B cell (primary cell): ENCODE measurements around the gene XAF1. TPM values are rescaled to one million over a fixed set of nuclear protein-coding genes. Genes with fewer than 3 reads are reported as not detected.
A peak's percentile ranks its signal among the peaks of the same experiment; 100 is the strongest.

Experiments used
- ATAC-seq: fragments of 200-7000 bp; cut with Tn5 transposase; one replicate; pipeline ENCODE4 v1.10.0; 2021; ENCODE audit warnings: low read depth, mild to moderate bottlenecking, moderate number of reproducible peaks, moderate library complexity
- CTCF ChIA-PET: fragments of 350-600 bp; sonication (Branson Sonifier 250); formaldehyde crosslinking; loops from one replicate; lab custom pipeline; 2021; ENCODE audit warnings: antibody characterized with exemption, inconsistent platforms; lab: Charles Lee
- POLR2A ChIA-PET: fragments of 350-600 bp; sonication (Branson Sonifier 250); formaldehyde crosslinking; loops from one replicate; lab custom pipeline; 2021; ENCODE audit warnings: antibody characterized with exemption; lab: Charles Lee
- DNase-seq: peaks from one replicate; pipeline ENCODE4 v3.0.0; 2013
- H2AFZ ChIP-seq: 2 replicates; pipeline ENCODE4 v1.6.1; 2012; ENCODE audit warnings: mild to moderate bottlenecking, low read depth, low read length; ENCODE audit not compliant: insufficient read depth, poor library complexity, severe bottlenecking
- H3K27ac ChIP-seq, 2 donors: 1 replicate in 1 of 2; 2 replicates in 1 of 2; pipeline ENCODE4 v1.5.1; 2012 to 2013; ENCODE audit warnings: low read length in 2 of 2, mild to moderate bottlenecking in 2 of 2, moderate library complexity in 1 of 2
- H3K27me3 ChIP-seq, 4 experiments: fragments of 200-600 bp in 1 of 4; sonication (generic) in 1 of 4; replicated peaks in 1 of 4; 1 replicate in 2 of 4; 2 replicates in 2 of 4; pipeline versions ENCODE4 v1.6.1 to v1.7.0; 2013 to 2016; ENCODE audit warnings: low read length in 3 of 4, mild to moderate bottlenecking in 2 of 4, mixed read lengths in 1 of 4, moderate library complexity in 1 of 4; ENCODE audit not compliant: insufficient read depth in 4 of 4, control insufficient read depth in 3 of 4; ENCODE audit errors: control extremely low read depth in 1 of 4
- H3K36me3 ChIP-seq, 2 experiments: replicated peaks in 1 of 2; 1 replicate in 1 of 2; 2 replicates in 1 of 2; pipeline versions ENCODE4 v1.6.1 to v1.7.1; 2013; ENCODE audit warnings: low read length in 1 of 2; ENCODE audit not compliant: insufficient read depth in 2 of 2, control insufficient read depth in 1 of 2; ENCODE audit errors: control extremely low read depth in 1 of 2, extremely low read depth in 1 of 2
- H3K4me1 ChIP-seq, 2 donors: fragments of 200-600 bp in 1 of 2; sonication (generic) in 1 of 2; 1 replicate in 1 of 2; 2 replicates in 1 of 2; pipeline versions ENCODE4 v1.5.1 to v1.6.1; 2013 to 2017; ENCODE audit warnings: low read length in 2 of 2; ENCODE audit not compliant: control insufficient read depth in 2 of 2, insufficient read depth in 2 of 2
- H3K4me2 ChIP-seq: replicated peaks from 2 replicates; pipeline ENCODE3; 2012; ENCODE audit warnings: mild to moderate bottlenecking, low read depth, low read length; ENCODE audit not compliant: poor library complexity, severe bottlenecking
- H3K4me3 ChIP-seq, 5 experiments: fragments of 200-600 bp in 1 of 5; sonication (generic) in 1 of 5; 1 replicate in 3 of 5; 2 replicates in 2 of 5; pipeline versions ENCODE4 v1.5.1 to v1.7.0; 2011 to 2016; ENCODE audit warnings: low read length in 4 of 5, mild to moderate bottlenecking in 4 of 5, low read depth in 2 of 5, control low read depth in 1 of 5, moderate library complexity in 1 of 5; ENCODE audit not compliant: insufficient read depth in 1 of 5; ENCODE audit errors: control extremely low read depth in 1 of 5, extremely low read depth in 1 of 5
- H3K79me2 ChIP-seq: fragments of 200-600 bp; sonication (generic); one replicate; pipeline ENCODE4 v1.6.0; 2016; ENCODE audit warnings: low read length; ENCODE audit not compliant: control insufficient read depth, insufficient read depth
- H3K9ac ChIP-seq: fragments of 200-600 bp; sonication (generic); 2 replicates; pipeline ENCODE4 v1.6.1; 2017; ENCODE audit warnings: mild to moderate bottlenecking, low read length, moderate library complexity
- H3K9me3 ChIP-seq, 3 donors: one replicate each; pipeline versions ENCODE4 v1.6.1 to v1.7.1; 2013; ENCODE audit warnings: low read length in 2 of 3; ENCODE audit not compliant: control insufficient read depth in 2 of 3, insufficient read depth in 1 of 3; ENCODE audit errors: control extremely low read depth in 1 of 3
- H4K20me1 ChIP-seq: 2 replicates; pipeline ENCODE4 v1.6.0; 2012; ENCODE audit warnings: mild to moderate bottlenecking, low read length; ENCODE audit not compliant: insufficient read depth, control insufficient read depth, poor library complexity, severe bottlenecking
- H3K27ac Mint-ChIP-seq: one replicate; pipeline ENCODE4 v1.8.0; 2021; ENCODE audit warnings: mixed read lengths
- H3K27me3 Mint-ChIP-seq: one replicate; pipeline ENCODE4 v1.8.0; 2021; ENCODE audit warnings: mixed read lengths
- H3K4me1 Mint-ChIP-seq: one replicate; pipeline ENCODE4 v1.8.0; 2021; ENCODE audit warnings: mixed read lengths
- H3K4me3 Mint-ChIP-seq: one replicate; pipeline ENCODE4 v1.8.0; 2021; ENCODE audit warnings: mixed read lengths
- H3K9me3 Mint-ChIP-seq: one replicate; pipeline ENCODE4 v1.8.0; 2022; ENCODE audit warnings: mixed read lengths; ENCODE audit not compliant: insufficient read depth
- CTCF ChIP-seq: fragments of 200-600 bp; IDR thresholded peaks from one replicate; pipeline ENCODE4 v1.8.0; 2022; ENCODE audit warnings: antibody characterized with exemption, mild to moderate bottlenecking
- EZH2 ChIP-seq: IDR thresholded peaks from 2 replicates; pipeline ENCODE4 v1.6.1; 2012; ENCODE audit warnings: borderline replicate concordance, low read depth, mild to moderate bottlenecking, moderate library complexity, low read length; ENCODE audit not compliant: insufficient read depth, poor library complexity, severe bottlenecking
- WGBS: methylation state at CpG from one replicate; pipeline ENCODE4 v1.1.5; 2013; ENCODE audit warnings: missing lambda C conversion rate; ENCODE audit not compliant: insufficient coverage; 5-methylcytosine and 5-hydroxymethylcytosine counted together
- intact Hi-C: fragments of 100-400 bp; cut with micrococcal nuclease; formaldehyde crosslinking; loops from one replicate; pipeline ENCODE4 v1.10.0; 2022
- polyA plus RNA-seq: library from polyadenylated mRNA; depleted of rRNA; stranded (reverse); fragments of >200 nt; gene quantifications from 2 replicates; pipeline ENCODE4 v1.2.3, GENCODE V29; 2012
- total RNA-seq, 2 donors: library from RNA; stranded (reverse); fragments of 120-200 nt in 1 of 2; gene quantifications; 1 replicate in 1 of 2; 2 replicates in 1 of 2; pipeline versions ENCODE4 v1.2.3 to v1.2.4, GENCODE V29; 2013 to 2022

XAF1 gene
- total and polyA plus RNA-seq, 2 donors (not counting 1 experiment from before 2014, with no cell fraction given) = 44.8 to 116 TPM

GRCh38 chr17:6710317-6710716 lies 45.5 kb upstream of the XAF1 start:
- Mint-ChIP-seq H3K27ac (no peak overlapping the region), H3K9me3 (no peaks in the 10 kb centered on the region), H3K4me3 (no peak overlapping the region), H3K4me1 (peaks cover 18% of the 10 kb centered on the region), H3K27me3 (peaks cover 72% of the 10 kb centered on the region)
- no peak overlapping the region for H3K9ac ChIP-seq
- peaks cover 14 to 17% of the 10 kb centered on the region in 2 donors for H3K4me1 ChIP-seq
- peaks cover 0 to 35% (median 16%) of the 10 kb centered on the region in 4 experiments for H3K27me3 ChIP-seq
- H3K4me2 ChIP-seq = no peak overlapping the region
- ChIA-PET CTCF (no interaction called here), POLR2A (no interaction called here)
- H4K20me1 ChIP-seq = no peaks in the 10 kb centered on the region
- peaks cover 0 to 7% (median 0%) of the 10 kb centered on the region in 3 donors for H3K9me3 ChIP-seq
- H2AFZ ChIP-seq = no peak overlapping the region
- H3K27ac ChIP-seq = no peak overlapping the region
- H3K4me3 ChIP-seq = no peak overlapping the region
- DNase-seq (no peak), ATAC-seq (no peak)
- intact Hi-C loops = no loop called here
- TF ChIP-seq CTCF (no peak), EZH2 (no peak)
- no peaks in the 10 kb centered on the region for H3K79me2 ChIP-seq
- WGBS = 93% methylated on average over 8 of the region's 11 CpGs
- H3K36me3 ChIP-seq = no peaks in the 10 kb centered on the region

DNA sequence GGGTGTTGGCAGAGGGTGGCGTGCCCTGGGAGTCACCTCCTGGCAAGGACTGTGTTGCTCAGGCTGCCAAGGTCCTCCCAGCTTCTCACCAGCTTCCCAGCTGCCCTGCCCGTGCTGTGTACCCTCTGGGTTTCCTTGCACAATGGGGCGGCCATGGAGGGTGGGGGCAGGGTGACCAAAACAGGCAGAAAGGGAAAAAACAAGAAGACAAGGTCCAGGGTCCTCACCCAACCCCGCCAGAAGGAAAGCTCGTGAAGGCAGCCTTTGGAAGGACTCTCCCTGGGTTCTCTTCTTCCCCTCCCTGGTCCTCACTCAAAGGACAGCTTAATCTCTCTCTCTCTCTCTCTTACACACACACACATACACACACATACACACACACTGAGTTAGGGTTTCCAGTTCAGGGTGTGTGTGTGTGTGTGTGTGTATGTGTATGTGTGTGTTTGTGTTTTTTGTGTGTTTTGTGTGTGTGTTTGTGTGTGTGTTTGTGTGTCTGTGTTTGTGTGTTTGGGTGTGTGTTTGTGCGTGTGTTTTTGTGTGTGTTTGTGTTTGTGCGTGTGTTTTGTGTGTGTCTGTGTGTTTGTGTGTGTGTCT lies 44.7 kb upstream of the XAF1 start:
- Histone ChIP-seq H3K9ac (no peak overlapping the region), H3K4me1 (peaks cover 14 to 17% of the 10 kb centered on the region in 2 donors), H3K9me3 (peaks cover 0 to 7% (median 0%) of the 10 kb centered on the region in 3 donors), H3K27me3 (peaks cover 0 to 39% (median 16%) of the 10 kb centered on the region in 4 experiments), H3K79me2 (no peaks in the 10 kb centered on the region), H3K27ac (no peak overlapping the region), H2AFZ (no peak overlapping the region), H3K36me3 (no peaks in the 10 kb centered on the region), H3K4me2 (no peak overlapping the region), H4K20me1 (no peaks in the 10 kb centered on the region), H3K4me3 (no peak overlapping the region)
- no peak overlapping the region for H3K27ac Mint-ChIP-seq
- ChIA-PET CTCF (no interaction called here), POLR2A (no interaction called here)
- H3K27me3 Mint-ChIP-seq = peaks cover 77% of the 10 kb centered on the region
- 77% methylated on average over 6 of the region's 7 CpGs for WGBS
- intact Hi-C loops = no loop called here
- peak overlapping the region; percentile 17 for H3K4me3 Mint-ChIP-seq
- TF ChIP-seq EZH2 = no peak
- TF ChIP-seq CTCF = no peak
- peaks cover 18% of the 10 kb centered on the region for H3K4me1 Mint-ChIP-seq
- H3K9me3 Mint-ChIP-seq = no peaks in the 10 kb centered on the region
- DNase-seq (no peak), ATAC-seq (no peak)
